A204.1 (cell line): ENCODE measurements around the gene GUCA1A.
"Not testable (repeated sequence)": the region's sequence is repeated elsewhere in the genome, so short reads cannot be mapped to it uniquely, and the experiment has no call there.

Experiments used
- FAIRE-seq: peaks from 2 replicates; lab custom pipeline; 2012; peaks lifted over from hg19 to GRCh38; lab: Jason Lieb, UNC

GUCA1A gene

GRCh38 chr6:42177514-42178364 lies 4.6 kb downstream of the GUCA1A start:
- FAIRE-seq: no peak

GRCh38 chr6:42179261-42179944 lies 6.2 kb downstream of the GUCA1A start:
- no peak for FAIRE-seq

GRCh38 chr6:42179945-42180313 lies 6.8 kb downstream of the GUCA1A start:
- no peak for FAIRE-seq

- no peak for FAIRE-seq
These were observed 8.9 kb downstream of the GUCA1A start for GRCh38 chr6:42182101-42182500.

- FAIRE-seq: no peak
These were observed 11.3 kb downstream of the GUCA1A start for GRCh38 chr6:42184475-42184874.

GRCh38 chr6:42185597-42185996 lies 12.4 kb downstream of the GUCA1A start:
- no peak for FAIRE-seq

- no peak for FAIRE-seq
These were observed 15.2 kb downstream of the GUCA1A start for GRCh38 chr6:42188406-42188805.

- FAIRE-seq: no peak
These were observed 17.5 kb downstream of the GUCA1A start for GRCh38 chr6:42190554-42191183.

GRCh38 chr6:42192385-42192784 lies 19.2 kb downstream of the GUCA1A start:
- not testable (repeated sequence) for FAIRE-seq

GRCh38 chr6:42193491-42193894 lies 20.3 kb downstream of the GUCA1A start:
- FAIRE-seq: no peak

- FAIRE-seq: no peak
These were observed 20.9 kb downstream of the GUCA1A start for GRCh38 chr6:42194056-42194455.

GRCh38 chr6:42195415-42195814 lies 22.3 kb downstream of the GUCA1A start:
- FAIRE-seq: no peak

- no peak for FAIRE-seq
These were observed 24.6 kb downstream of the GUCA1A start for GRCh38 chr6:42197555-42198362.

- FAIRE-seq: no peak
These were observed 26.2 kb downstream of the GUCA1A start for GRCh38 chr6:42199106-42199981.

GRCh38 chr6:42200035-42200434 lies 26.9 kb downstream of the GUCA1A start:
- no peak for FAIRE-seq

GRCh38 chr6:42201382-42201781 lies 28.2 kb downstream of the GUCA1A start:
- no peak for FAIRE-seq

GRCh38 chr6:42202131-42202915 lies 29.2 kb downstream of the GUCA1A start:
- FAIRE-seq: not testable (repeated sequence)

- FAIRE-seq: no peak
These were observed 30.0 kb downstream of the GUCA1A start for GRCh38 chr6:42203183-42203582.

GRCh38 chr6:42204768-42205282 lies 31.7 kb downstream of the GUCA1A start:
- no peak for FAIRE-seq

GRCh38 chr6:42207559-42207958 lies 34.4 kb downstream of the GUCA1A start:
- not testable (repeated sequence) for FAIRE-seq
